ENCODE measurements around the gene ALDH6A1. TPM values are rescaled to one million over a fixed set of nuclear protein-coding genes. Genes with fewer than 3 reads are reported as not detected.

Gene ALDH6A1
- total RNA-seq, 1 donor from 2014 or later: 7.2 TPM

- DNase-seq (ENCODE audit: extremely low read depth, low read depth, low spot score): no peak
Observed at GRCh38 chr14:74049876-74050495, 34.3 kb downstream of the ALDH6A1 start.

- no peak for DNase-seq (ENCODE audit: extremely low read depth, low read depth, low spot score)
Observed at GRCh38 chr14:74048281-74048680, 36.0 kb downstream of the ALDH6A1 start.

GRCh38 chr14:74045522-74045921, 38.7 kb downstream of the ALDH6A1 start:
- DNase-seq (ENCODE audit: extremely low read depth, low read depth, low spot score): no peak

- no peak for DNase-seq (ENCODE audit: extremely low read depth, low read depth, low spot score)
Observed at GRCh38 chr14:74042296-74042695, 42.0 kb downstream of the ALDH6A1 start.

GRCh38 chr14:74038020-74038859, 46.0 kb downstream of the ALDH6A1 start:
- peak; percentile 31 for DNase-seq (ENCODE audit: extremely low read depth, low read depth, low spot score)

GRCh38 chr14:74035556-74035955, 48.7 kb downstream of the ALDH6A1 start:
- no peak for DNase-seq (ENCODE audit: extremely low read depth, low read depth, low spot score)

- DNase-seq (ENCODE audit: extremely low read depth, low read depth, low spot score): no peak
Observed at GRCh38 chr14:74034572-74034971, 49.7 kb downstream of the ALDH6A1 start.

GRCh38 chr14:74029136-74029535, 55.1 kb downstream of the ALDH6A1 start:
- DNase-seq (ENCODE audit: extremely low read depth, low read depth, low spot score): no peak

- DNase-seq (ENCODE audit: extremely low read depth, low read depth, low spot score): no peak
Observed at GRCh38 chr14:74022346-74022745, 61.9 kb downstream of the ALDH6A1 start.

- peak; percentile 12 for DNase-seq (ENCODE audit: extremely low read depth, low read depth, low spot score)
Observed at GRCh38 chr14:74019408-74020137, 64.7 kb downstream of the ALDH6A1 start.

GRCh38 chr14:74018586-74019407, 65.5 kb downstream of the ALDH6A1 start, which contains the start of the genes BBOF1 and ENTPD5:
Gene BBOF1, plus strand, starts transcription at chr14:74019349. Its CDS starts 130 bp downstream, at chr14:74019479.
Gene ENTPD5, minus strand, starts transcription at chr14:74019288. Its CDS starts 31,186 bp downstream, at chr14:73988102.
- DNase-seq (ENCODE audit: extremely low read depth, low read depth, low spot score): no peak

- DNase-seq (ENCODE audit: extremely low read depth, low read depth, low spot score): peak; percentile 34
Observed at GRCh38 chr14:74018174-74018585, 66.1 kb downstream of the ALDH6A1 start.

GRCh38 chr14:74015963-74016362, 68.3 kb downstream of the ALDH6A1 start:
- no peak for DNase-seq (ENCODE audit: extremely low read depth, low read depth, low spot score)

GRCh38 chr14:74015176-74015575, 69.1 kb downstream of the ALDH6A1 start:
- no peak for DNase-seq (ENCODE audit: extremely low read depth, low read depth, low spot score)

GRCh38 chr14:74014299-74014698, 70.0 kb downstream of the ALDH6A1 start:
- no peak for DNase-seq (ENCODE audit: extremely low read depth, low read depth, low spot score)

GRCh38 chr14:74008843-74009499, 75.3 kb downstream of the ALDH6A1 start:
- DNase-seq (ENCODE audit: extremely low read depth, low read depth, low spot score): no peak
